Spinal cord (tissue), 10 donors: ENCODE measurements around the gene TSKU. TPM values are rescaled to one million over a fixed set of nuclear protein-coding genes. Genes with fewer than 3 reads are reported as not detected.

ENCODE experiments used
- DNase-seq, 6 donors: peaks; one replicate each; pipeline versions ENCODE4 v3.0.0 to v3.0.0-alpha.2; 2013 to 2015; ENCODE audit warnings: low spot score in 6 of 6, low read depth in 4 of 6
- H3K27ac ChIP-seq: one replicate; pipeline ENCODE4 v1.5.1; 2013; ENCODE audit warnings: low read depth, low read length, control low read depth
- H3K27me3 ChIP-seq: one replicate; pipeline ENCODE4 v1.6.1; 2013; ENCODE audit warnings: low read length; ENCODE audit not compliant: control insufficient read depth, insufficient read depth
- H3K36me3 ChIP-seq: one replicate; pipeline ENCODE4 v1.6.1; 2013; ENCODE audit warnings: low read length; ENCODE audit not compliant: control insufficient read depth, insufficient read depth
- H3K4me1 ChIP-seq: one replicate; pipeline ENCODE4 v1.6.1; 2013; ENCODE audit warnings: low read length; ENCODE audit not compliant: control insufficient read depth, insufficient read depth
- H3K4me3 ChIP-seq: one replicate; pipeline ENCODE4 v1.5.1; 2013; ENCODE audit warnings: low read depth, low read length, control low read depth
- H3K9me3 ChIP-seq: one replicate; pipeline ENCODE4 v1.6.1; 2013; ENCODE audit warnings: low read length; ENCODE audit not compliant: control insufficient read depth, insufficient read depth
- WGBS: methylation state at CpG from one replicate; pipeline ENCODE4 v1.1.5; 2013; ENCODE audit warnings: missing lambda C conversion rate; ENCODE audit not compliant: insufficient coverage; 5-methylcytosine and 5-hydroxymethylcytosine counted together
- polyA plus RNA-seq, 2 donors: library from polyadenylated mRNA; unstranded; fragments of 120-200 nt; gene quantifications; one replicate each; pipeline ENCODE4 v1.2.1, GENCODE V29; 2013; ENCODE audit not compliant: insufficient read length in 2 of 2
- total RNA-seq, 2 donors: library from RNA; depleted of rRNA in 1 of 2; stranded (reverse); fragments of 120-200 nt in 1 of 2; fragments of >200 nt in 1 of 2; gene quantifications; one replicate each; pipeline versions ENCODE4 v1.2.3 to v1.2.4, GENCODE V29; 2013 to 2014
- donor health status: healthy.

Gene TSKU
- total and polyA plus RNA-seq, 4 donors: 7.9 to 30.9 (median 24.9) TPM

DNA sequence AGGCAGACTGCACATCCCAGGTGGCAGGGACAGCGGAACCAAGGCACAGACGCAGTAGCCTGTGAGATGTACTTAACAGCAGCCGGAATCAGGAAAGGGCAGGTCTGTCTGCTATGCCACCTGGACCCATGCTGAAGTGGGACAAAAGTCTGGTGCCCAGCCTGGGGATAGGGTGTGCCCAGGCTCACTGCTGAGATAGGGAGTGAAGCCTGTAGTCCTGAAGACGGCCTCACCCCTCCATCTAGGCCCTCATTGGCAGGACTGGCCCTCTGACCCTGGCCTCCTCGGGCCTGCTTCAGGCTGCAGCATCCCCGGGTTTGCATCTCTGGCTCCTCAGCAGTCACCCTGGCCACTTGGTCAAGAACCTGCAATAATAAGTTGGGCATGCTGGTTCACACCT, 32.4 kb upstream of the TSKU start:
- Histone ChIP-seq H3K27ac (no peak overlapping the region), H3K4me1 (peaks cover 11% of the 10 kb centered on the region), H3K4me3 (no peak overlapping the region), H3K27me3 (peaks cover 7% of the 10 kb centered on the region), H3K9me3 (no peaks in the 10 kb centered on the region), H3K36me3 (no peaks in the 10 kb centered on the region)
- DNase-seq: no peak
- WGBS: 88% methylated on average over 5 of the region's 6 CpGs

DNA sequence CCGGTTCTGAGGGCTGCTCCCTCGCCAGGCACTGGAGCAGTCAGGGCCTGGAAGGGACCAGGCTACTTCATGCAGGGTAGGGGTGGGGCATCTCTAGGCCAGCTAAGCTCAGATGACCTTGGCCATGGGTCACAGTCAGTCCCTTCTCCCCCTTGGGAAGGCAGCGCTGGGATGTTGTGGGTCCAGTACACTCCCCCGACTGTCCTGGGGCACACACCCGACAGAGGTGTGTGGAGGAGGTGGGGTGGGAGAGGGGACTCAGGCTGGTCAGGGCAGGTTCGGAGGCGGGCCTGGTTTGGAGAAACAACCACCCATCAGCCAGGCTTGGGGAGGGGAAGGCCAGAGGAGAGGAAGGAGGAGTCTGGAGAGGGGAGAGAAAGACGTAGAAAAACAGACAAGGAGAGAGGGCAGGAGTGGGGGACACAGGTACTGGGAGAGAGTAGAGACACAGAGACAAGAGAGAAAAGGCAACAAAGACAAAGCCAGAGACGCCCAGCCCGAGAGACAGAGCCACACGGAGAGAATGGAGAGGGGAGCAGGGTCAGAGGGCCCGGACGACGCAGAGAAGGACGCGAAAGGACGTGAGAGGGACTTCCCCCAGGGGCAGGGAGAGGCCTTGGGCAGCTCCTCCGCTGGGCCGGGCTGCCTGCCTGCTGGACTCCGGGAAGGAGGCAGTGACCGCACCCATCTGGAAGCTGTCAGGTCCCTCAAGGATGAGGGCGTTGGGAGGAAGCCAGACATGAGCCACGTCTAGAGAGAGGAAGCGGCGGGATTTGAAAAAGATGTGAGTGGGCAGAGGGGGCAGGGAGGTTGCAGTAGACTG, 30.6 kb upstream of the TSKU start:
- WGBS: 49% methylated on average over 24 of the region's 25 CpGs
- Histone ChIP-seq H3K36me3 (no peaks in the 10 kb centered on the region), H3K4me3 (no peak overlapping the region), H3K27ac (peak overlapping the region; percentile 25), H3K4me1 (peaks cover 20% of the 10 kb centered on the region), H3K27me3 (peaks cover 7% of the 10 kb centered on the region), H3K9me3 (no peaks in the 10 kb centered on the region)
- peak in 1 of 6 donors; percentile 66 for DNase-seq

DNA sequence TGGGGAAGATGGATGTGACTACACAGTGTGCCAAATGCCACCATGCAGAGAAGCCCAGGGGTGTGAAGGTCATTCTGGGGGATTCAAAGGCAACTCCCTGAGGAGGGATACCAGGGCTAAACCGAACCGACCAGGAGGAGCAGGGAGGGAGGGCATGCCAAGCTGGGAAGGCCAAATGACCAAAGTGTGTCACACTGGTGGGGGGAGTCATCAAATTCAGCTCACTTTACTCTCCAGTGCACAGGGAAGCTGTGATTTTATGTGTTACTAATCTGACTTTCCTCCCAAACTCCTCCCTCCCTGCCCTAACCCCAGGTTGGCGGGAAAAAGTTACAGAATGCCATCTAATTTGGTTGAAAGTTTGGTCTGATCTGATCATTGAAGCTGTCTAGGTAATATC, 29.7 kb upstream of the TSKU start:
- Histone ChIP-seq H3K27me3 (peaks cover 7% of the 10 kb centered on the region), H3K4me3 (no peak overlapping the region), H3K36me3 (no peaks in the 10 kb centered on the region), H3K9me3 (no peaks in the 10 kb centered on the region), H3K4me1 (peaks cover 20% of the 10 kb centered on the region), H3K27ac (no peak overlapping the region)
- DNase-seq: no peak
- 53% methylated on average over 2 of the region's 3 CpGs for WGBS

GRCh38 chr11:76753950-76754349, 29.2 kb upstream of the TSKU start:
- WGBS: 95% methylated on average over 9 of the region's 10 CpGs
- peaks cover 20% of the 10 kb centered on the region for H3K4me1 ChIP-seq
- H3K36me3 ChIP-seq: no peaks in the 10 kb centered on the region
- H3K27me3 ChIP-seq: peaks cover 7% of the 10 kb centered on the region
- DNase-seq: no peak
- no peaks in the 10 kb centered on the region for H3K9me3 ChIP-seq
- H3K4me3 ChIP-seq: no peak overlapping the region
- H3K27ac ChIP-seq: no peak overlapping the region

DNA sequence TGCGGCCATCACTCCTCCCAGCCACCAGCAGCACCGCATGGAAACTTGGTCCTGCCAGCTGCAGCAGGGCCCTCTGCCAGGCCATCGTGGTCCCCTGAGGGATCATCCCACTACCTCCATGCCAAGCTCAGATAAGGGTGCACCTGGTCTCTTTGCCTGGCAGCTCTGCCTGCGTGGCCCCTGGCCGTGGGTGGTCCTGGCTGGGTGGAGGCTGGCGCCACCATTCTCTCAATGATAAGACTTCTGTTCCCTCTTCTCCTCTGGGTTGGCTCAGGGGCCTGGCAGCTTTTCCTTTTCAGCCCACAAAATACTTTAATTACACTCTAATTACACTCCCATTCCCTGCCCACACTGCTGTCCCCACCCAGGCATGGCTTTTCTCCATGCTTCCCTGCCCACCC, 26.8 kb upstream of the TSKU start:
- no peaks in the 10 kb centered on the region for H3K9me3 ChIP-seq
- peaks cover 20% of the 10 kb centered on the region for H3K4me1 ChIP-seq
- peaks cover 7% of the 10 kb centered on the region for H3K27me3 ChIP-seq
- no peak overlapping the region for H3K27ac ChIP-seq
- no peaks in the 10 kb centered on the region for H3K36me3 ChIP-seq
- 42% methylated on average over 6 of the region's 6 CpGs for WGBS
- no peak overlapping the region for H3K4me3 ChIP-seq
- DNase-seq: peak in 2 of 6 donors; percentile 51 to 55

GRCh38 chr11:76758311-76758710, 24.8 kb upstream of the TSKU start:
- WGBS: 89% methylated on average over 9 of the region's 9 CpGs
- H3K9me3 ChIP-seq: no peaks in the 10 kb centered on the region
- no peak overlapping the region for H3K27ac ChIP-seq
- no peak overlapping the region for H3K4me3 ChIP-seq
- H3K36me3 ChIP-seq: no peaks in the 10 kb centered on the region
- no peaks in the 10 kb centered on the region for H3K27me3 ChIP-seq
- no peak for DNase-seq
- H3K4me1 ChIP-seq: peaks cover 15% of the 10 kb centered on the region

DNA sequence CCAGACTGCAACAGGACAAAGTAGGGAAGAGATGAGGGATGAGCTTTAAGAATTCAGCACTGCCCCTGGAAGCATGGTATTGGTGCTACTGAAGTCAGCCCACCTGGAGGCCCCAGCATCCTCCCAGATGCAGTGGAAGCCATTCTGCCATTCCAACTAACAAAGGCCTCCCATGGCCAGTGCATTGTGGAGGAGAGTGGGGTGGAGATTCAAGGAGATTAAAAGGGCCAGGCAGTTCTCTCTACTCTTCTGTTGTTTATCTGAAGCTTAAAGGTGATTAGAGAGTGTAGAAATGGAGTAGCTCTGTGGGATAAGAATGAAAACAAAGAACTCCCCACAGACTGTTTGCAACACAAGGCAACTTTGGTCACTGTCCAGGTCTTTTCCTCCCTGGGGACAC, 24.1 kb upstream of the TSKU start:
- H3K9me3 ChIP-seq: no peaks in the 10 kb centered on the region
- H3K4me3 ChIP-seq: no peak overlapping the region
- no peak overlapping the region for H3K27ac ChIP-seq
- H3K4me1 ChIP-seq: peaks cover 22% of the 10 kb centered on the region
- no peak for DNase-seq
- H3K36me3 ChIP-seq: no peaks in the 10 kb centered on the region
- H3K27me3 ChIP-seq: no peaks in the 10 kb centered on the region

- no peaks in the 10 kb centered on the region for H3K9me3 ChIP-seq
- WGBS: no CpG with 5 or more reads among the region's 2 CpGs
- no peak overlapping the region for H3K27ac ChIP-seq
- H3K4me1 ChIP-seq: peaks cover 24% of the 10 kb centered on the region
- no peak overlapping the region for H3K4me3 ChIP-seq
- H3K27me3 ChIP-seq: no peaks in the 10 kb centered on the region
- H3K36me3 ChIP-seq: no peaks in the 10 kb centered on the region
- DNase-seq: no peak
Measured at GRCh38 chr11:76759517-76759916, 23.6 kb upstream of the TSKU start.

- 48% methylated on average over 4 of the region's 4 CpGs for WGBS
Measured at GRCh38 chr11:76760236-76760635, 22.9 kb upstream of the TSKU start.

GRCh38 chr11:76761718-76762355, 21.3 kb upstream of the TSKU start:
- DNase-seq: no peak
- Histone ChIP-seq H3K4me1 (peaks cover 20% of the 10 kb centered on the region), H3K9me3 (no peaks in the 10 kb centered on the region), H3K27me3 (no peaks in the 10 kb centered on the region), H3K36me3 (no peaks in the 10 kb centered on the region), H3K27ac (no peak overlapping the region), H3K4me3 (no peak overlapping the region)
- 93% methylated on average over 1 of the region's 2 CpGs for WGBS

More at GRCh38 chr11:76760236-76760635, 22.9 kb upstream of the TSKU start:
- no peaks in the 10 kb centered on the region for H3K36me3 ChIP-seq
- no peaks in the 10 kb centered on the region for H3K27me3 ChIP-seq
- no peaks in the 10 kb centered on the region for H3K9me3 ChIP-seq
- DNase-seq: no peak
- peaks cover 28% of the 10 kb centered on the region for H3K4me1 ChIP-seq
- no peak overlapping the region for H3K27ac ChIP-seq
- no peak overlapping the region for H3K4me3 ChIP-seq
